Endometrial microvascular endothelial cells (primary cell): ENCODE data around the gene MINDY2. TPM values are rescaled to one million over a fixed set of nuclear protein-coding genes. Genes with fewer than 3 reads are reported as not detected.

Source experiments
- in situ Hi-C: cut with HindIII; loops from 2 replicates; pipeline ENCODE4 v1.10.0; 2017; ENCODE audit warnings: low sequenced_read_pairs, low pct_unique_long_range_greater_than_20kb; ENCODE audit errors: inconsistent ontology term
- total RNA-seq: library from RNA; depleted of rRNA; stranded (reverse); fragments of >200 nt; gene quantifications from one replicate; pipeline ENCODE4 v1.2.3, GENCODE V29; 2015; ENCODE audit errors: inconsistent ontology term

The MINDY2 gene
- total RNA-seq: 8.9 TPM

GRCh38 chr15:58770857-58771620, at the start of gene MINDY2:
TSS of gene MINDY2 (plus strand) at chr15:58771302. CDS start at chr15:58771396, 94 bp downstream.
- in situ Hi-C loops: no loop called here

- in situ Hi-C loops: no loop called here
Measured at GRCh38 chr15:58724466-58724865, 46.6 kb upstream of the MINDY2 start.

- in situ Hi-C loops: no loop called here
Measured at GRCh38 chr15:58726867-58727266, 44.2 kb upstream of the MINDY2 start.

DNA sequence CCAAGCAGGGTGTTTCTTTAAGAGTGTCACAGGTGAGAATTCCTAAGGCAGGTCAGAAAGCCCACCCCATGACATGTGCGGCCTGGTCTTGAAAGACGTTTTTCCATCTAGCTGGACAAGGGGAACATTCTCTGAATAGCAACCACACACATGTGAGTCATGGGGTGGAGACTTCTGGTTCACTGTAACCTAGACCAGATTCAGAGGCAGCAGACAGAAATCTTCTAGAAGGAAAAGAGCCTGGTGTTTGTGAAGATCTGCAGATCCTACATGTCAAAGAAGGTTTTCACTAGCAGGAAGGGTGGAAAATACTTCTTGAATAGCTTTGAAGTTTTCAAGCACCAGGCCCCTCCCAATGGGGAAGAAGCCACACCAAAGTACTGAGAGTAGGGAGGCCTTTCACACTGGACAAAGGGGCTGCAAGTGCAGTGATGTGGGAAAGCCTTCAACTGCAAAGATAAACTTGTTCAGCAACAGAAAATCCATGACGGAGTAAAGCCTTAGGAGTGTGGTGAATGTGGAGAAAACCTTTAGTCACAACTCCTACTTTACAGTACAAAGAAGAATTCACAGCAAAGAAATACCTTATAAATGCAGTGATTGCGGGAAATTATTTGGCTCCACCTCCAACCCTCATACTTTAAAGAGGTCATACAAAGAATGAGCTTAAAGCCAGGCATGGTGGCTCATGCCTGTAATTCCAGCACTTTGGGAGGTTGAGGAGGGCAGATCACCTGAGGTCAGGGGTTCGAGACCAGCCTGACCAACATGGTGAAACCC, 39.2 kb upstream of the MINDY2 start:
- in situ Hi-C loops: no loop called here

GRCh38 chr15:58732625-58733363, 38.3 kb upstream of the MINDY2 start:
- in situ Hi-C loops: no loop called here

GRCh38 chr15:58734859-58735258, 36.2 kb upstream of the MINDY2 start:
- in situ Hi-C loops: no loop called here

GRCh38 chr15:58736018-58736643, 35.0 kb upstream of the MINDY2 start:
- in situ Hi-C loops: no loop called here

DNA sequence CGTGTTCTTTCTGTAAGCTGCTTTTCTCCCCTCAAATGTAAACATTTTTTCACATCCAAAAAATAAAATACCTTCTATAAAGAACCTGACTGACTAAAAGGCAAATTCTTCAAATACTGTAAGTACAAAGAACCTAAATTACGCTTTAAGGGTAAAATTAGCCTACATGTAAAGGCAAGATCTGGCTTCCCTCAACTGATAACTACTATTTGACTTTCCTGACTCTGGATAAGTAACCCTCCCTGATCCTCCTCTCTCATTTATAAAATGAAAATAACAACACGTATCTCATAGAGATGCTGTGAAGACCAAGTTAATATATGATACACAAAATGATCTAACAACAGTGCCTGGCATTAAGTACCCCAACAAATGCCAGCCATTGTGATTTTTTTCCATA, 33.8 kb upstream of the MINDY2 start:
- in situ Hi-C loops: no loop called here

DNA sequence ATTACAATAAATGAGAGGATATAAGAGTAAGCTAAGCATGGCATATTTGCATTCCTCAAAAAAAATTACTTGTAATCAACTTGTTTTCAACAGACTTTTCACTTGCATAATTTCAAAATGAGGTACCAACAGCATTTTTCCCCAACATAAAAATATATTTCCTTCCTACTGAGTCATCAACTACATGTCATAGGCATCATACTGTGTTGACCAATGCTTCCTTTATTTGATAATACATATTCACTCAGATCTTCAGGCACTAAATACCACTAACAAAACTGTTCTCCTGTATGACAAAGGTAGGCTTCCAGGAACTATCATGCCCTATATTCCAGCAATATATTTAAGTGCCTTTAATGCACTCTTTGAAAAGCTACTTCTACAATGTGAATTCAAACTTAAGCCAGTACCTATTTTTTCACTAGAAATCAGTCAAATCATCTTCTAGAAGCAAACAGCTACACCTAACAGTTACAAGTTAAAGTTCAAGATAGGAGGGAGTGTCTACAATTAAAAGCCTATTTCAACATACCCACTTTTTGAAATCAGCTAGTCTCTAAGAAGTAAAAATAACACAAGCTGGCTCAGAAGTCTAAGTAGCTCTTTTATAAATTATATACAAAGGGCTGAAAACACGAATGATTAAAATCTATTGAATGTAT, 32.9 kb upstream of the MINDY2 start:
- in situ Hi-C loops: no loop called here

DNA sequence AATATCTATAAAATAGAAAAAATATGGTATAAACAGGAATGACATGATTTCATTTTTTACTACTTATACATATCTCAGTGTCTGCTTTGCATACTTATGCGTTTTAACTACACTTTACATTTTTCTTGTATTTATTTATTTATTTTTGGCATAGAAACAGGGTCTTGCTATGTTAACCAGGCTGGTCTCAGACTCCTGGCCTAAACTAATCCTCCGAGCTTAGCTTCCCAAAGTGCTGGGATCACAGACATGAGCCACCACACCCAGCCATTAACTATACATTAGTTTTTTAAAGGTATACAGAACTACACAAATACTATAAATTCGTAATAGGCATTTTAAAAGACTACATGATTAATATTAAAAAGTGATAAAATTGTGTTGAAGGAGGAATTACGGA, 30.7 kb upstream of the MINDY2 start:
- in situ Hi-C loops: no loop called here

- in situ Hi-C loops: no loop called here
Measured at GRCh38 chr15:58741032-58741431, 30.1 kb upstream of the MINDY2 start.

DNA sequence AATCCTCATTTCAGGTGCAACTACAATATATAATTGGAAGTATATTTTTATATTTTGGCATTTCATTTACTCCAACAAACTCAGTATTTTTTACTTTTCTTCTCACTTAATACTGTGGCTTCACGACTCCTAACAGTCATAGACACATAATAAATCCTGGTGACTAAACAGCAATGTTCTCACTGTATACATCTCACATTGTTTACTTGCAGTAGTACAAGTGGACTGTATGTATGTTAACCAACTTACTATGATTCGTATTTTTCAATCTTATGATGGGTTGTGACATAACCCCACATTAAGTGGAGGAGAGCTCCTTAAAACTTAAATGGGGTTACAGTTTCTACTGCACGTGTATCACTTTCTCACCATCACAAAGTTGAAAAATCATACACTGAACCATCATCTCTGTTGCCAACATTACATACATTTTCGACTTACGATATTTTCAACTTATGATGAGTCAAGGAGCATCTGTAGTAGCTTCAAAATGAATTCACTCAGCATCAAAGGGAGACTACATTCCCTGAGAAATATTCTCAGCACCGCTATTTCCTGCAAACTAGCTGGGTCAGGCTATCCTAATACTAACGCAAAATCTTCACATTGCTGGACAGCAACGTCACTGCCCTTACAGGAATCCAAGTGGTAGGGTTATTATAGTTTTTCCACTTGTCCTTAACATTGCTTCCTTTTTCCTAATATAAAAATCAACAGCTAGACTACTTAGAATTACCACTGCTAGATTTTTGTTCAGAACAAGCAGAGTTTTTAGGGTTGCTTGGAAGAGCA, 28.9 kb upstream of the MINDY2 start:
- in situ Hi-C loops: no loop called here

- in situ Hi-C loops: no loop called here
Measured at GRCh38 chr15:58742819-58743502, 28.1 kb upstream of the MINDY2 start.

GRCh38 chr15:58746174-58746573, 24.9 kb upstream of the MINDY2 start:
- in situ Hi-C loops: no loop called here

DNA sequence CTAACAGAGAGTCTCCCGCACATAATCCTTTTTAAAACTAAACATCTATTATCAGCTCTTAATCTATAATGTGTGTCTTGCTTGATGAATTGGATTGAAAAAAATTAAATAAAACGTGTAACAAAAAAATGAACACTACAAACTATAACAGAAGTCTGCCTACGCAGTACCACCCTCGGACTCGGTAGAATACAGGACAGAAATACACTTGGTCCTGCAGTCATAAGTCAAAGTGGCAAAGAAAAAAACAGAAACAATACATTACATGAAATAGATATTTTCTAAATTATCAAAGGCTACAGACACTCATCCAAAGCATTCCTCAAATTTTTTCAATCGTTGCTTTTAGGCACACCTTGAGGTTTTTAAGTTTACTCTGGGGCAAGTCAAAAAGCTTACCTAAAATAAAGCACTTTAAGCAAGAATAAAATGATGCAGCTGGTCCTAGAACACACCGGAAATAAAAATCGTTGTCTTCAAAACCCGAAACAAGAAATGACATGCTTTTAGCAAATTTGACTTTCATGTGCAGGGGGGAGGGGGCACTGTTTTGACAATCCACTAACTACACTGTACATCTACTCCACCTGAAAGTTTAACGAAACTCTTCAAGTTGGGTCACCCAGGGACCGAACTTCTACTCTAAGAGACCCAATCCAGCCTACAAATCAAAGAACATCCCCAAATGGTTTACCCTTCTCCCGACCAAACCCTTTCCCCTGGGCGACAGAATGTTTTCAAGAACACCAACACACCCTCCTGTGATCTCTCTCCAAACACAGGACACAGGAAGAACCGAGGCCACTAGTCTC, 22.9 kb upstream of the MINDY2 start:
- in situ Hi-C loops: no loop called here

GRCh38 chr15:58748852-58749531, 22.1 kb upstream of the MINDY2 start:
- in situ Hi-C loops: no loop called here
